Right lobe of liver (tissue), 6 donors: Measurements from ENCODE around the gene RIOK2. TPM values are rescaled to one million over a fixed set of nuclear protein-coding genes. Genes with fewer than 3 reads are reported as not detected.
A peak's percentile ranks its signal among the peaks of the same experiment; 100 is the strongest.
"Not testable (repeated sequence)": the region's sequence is repeated elsewhere in the genome, so short reads cannot be mapped to it uniquely, and the experiment has no call there.

ENCODE experiments used
- ATAC-seq, 4 donors: fragments of 200-7000 bp; cut with Tn5 transposase; one replicate each; pipeline ENCODE4 v1.9.1; 2020; ENCODE audit warnings: mild to moderate bottlenecking in 4 of 4, moderate library complexity in 4 of 4
- DNase-seq, 3 donors: peaks; one replicate each; pipeline ENCODE4 v3.0.0-alpha.2; 2020
- H3K27ac ChIP-seq, 3 donors: fragments of 200-600 bp; one replicate each; pipeline ENCODE4 v1.8.0; 2022
- H3K27me3 ChIP-seq, 2 donors: fragments of 200-600 bp; one replicate each; pipeline ENCODE4 v1.8.0; 2022
- H3K36me3 ChIP-seq, 4 donors: fragments of 200-600 bp; sonication (generic) in 1 of 4; one replicate each; pipeline versions ENCODE4 v1.5.1 to v1.8.0; 2017 to 2022; ENCODE audit warnings: control low read depth in 1 of 4
- H3K4me1 ChIP-seq, 4 donors: fragments of 200-600 bp; sonication (generic) in 1 of 4; one replicate each; pipeline versions ENCODE4 v1.5.1 to v1.8.0; 2017 to 2022; ENCODE audit warnings: control low read depth in 1 of 4
- H3K4me3 ChIP-seq, 3 donors: fragments of 200-600 bp; one replicate each; pipeline ENCODE4 v1.8.0; 2022
- H3K9me3 ChIP-seq, 4 donors: fragments of 200-600 bp; sonication (generic) in 1 of 4; one replicate each; pipeline versions ENCODE4 v1.5.1 to v1.8.0; 2017 to 2022; ENCODE audit warnings: control low read depth in 1 of 4
- CTCF ChIP-seq, 4 donors: fragments of 200-600 bp in 3 of 4; fragments of 450-650 bp in 1 of 4; IDR thresholded peaks; one replicate each; pipeline versions ENCODE4 v1.5.1 to v1.8.0; 2016 to 2022; ENCODE audit warnings: antibody characterized with exemption in 4 of 4, mild to moderate bottlenecking in 2 of 4
- POLR2A ChIP-seq: fragments of 450-650 bp; IDR thresholded peaks from one replicate; pipeline ENCODE4 v1.6.1; 2017; ENCODE audit warnings: antibody characterized with exemption, mild to moderate bottlenecking
- WGBS: methylation state at CpG from one replicate; pipeline ENCODE4 v1.1.6; 2018; ENCODE audit warnings: low coverage, low lambda C conversion rate; ENCODE audit not compliant: insufficient coverage; ENCODE audit errors: missing lambda C conversion rate; 5-methylcytosine and 5-hydroxymethylcytosine counted together
- intact Hi-C, 2 donors: fragments of 100-400 bp; cut with DNase I; formaldehyde crosslinking; loops; one replicate each; pipeline versions ENCODE4 v1.11.2 to v1.14.1; 2022
- total RNA-seq, 6 experiments: library from RNA; depleted of rRNA in 2 of 6; stranded (reverse); fragments of >200 nt in 2 of 6; fragmentation: NEBNext Ultra II Directional in 3 of 6; extraction: Animal tissue kit (Norgen Biotek cat#: 25700) in 3 of 6; gene quantifications; one replicate each; pipeline versions ENCODE4 v1.1.0 to v1.2.4, GENCODE V29; 2016 to 2023
- donor health status: DM: no; HTN: yes; CAD: no.
- donor health status: DM: no; HTN: no; CAD: no.
- donor health status: DM: no; HTN: no; CAD: no.
- donor health status: DM: no; HTN: yes; CAD: no.
- donor health status: DM: no; HTN: yes; CAD: no.

RIOK2 gene
- total RNA-seq, 6 experiments from 2014 or later: 7.0 to 17.6 (median 10.4) TPM

DNA sequence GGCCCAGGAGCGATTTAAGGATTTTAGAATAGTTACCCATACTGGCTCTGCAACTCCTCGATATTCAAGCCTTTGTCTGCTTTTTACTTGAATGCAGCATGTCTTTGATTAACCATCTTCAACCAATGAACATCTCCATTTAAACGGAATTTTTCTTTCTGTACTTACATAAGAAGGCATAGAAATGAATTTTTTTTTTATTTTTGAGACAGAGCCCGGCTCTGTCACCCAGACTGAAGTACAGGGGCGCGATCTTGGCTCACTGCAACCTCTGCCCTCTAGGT is 825 bp upstream of the RIOK2 start:
- Histone ChIP-seq H3K4me1 (peaks cover 0 to 15% (median 7%) of the 10 kb centered on the region in 4 donors), H3K4me3 (peak overlapping the region; percentile 71 to 83 (median 71)), H3K36me3 (peaks cover 0 to 2% (median 0%) of the 10 kb centered on the region in 4 donors), H3K27me3 (no peaks in the 10 kb centered on the region), H3K27ac (peak overlapping the region; percentile 84 to 96 (median 89)), H3K9me3 (no peaks in the 10 kb centered on the region)
- intact Hi-C loops: no loop called here
- 27% methylated on average over 6 of the region's 6 CpGs for WGBS
- ATAC-seq: no peak
- DNase-seq: no peak
- TF ChIP-seq POLR2A: no peak
- no peak for TF ChIP-seq CTCF (IDR thresholded peaks at IDR 0.05)

- Histone ChIP-seq H3K27me3 (no peaks in the 10 kb centered on the region), H3K4me1 (peaks cover 0 to 15% (median 7%) of the 10 kb centered on the region in 4 donors), H3K36me3 (peaks cover 0 to 10% (median 3%) of the 10 kb centered on the region in 4 donors), H3K9me3 (no peaks in the 10 kb centered on the region), H3K4me3 (peak overlapping the region; percentile 71 to 83 (median 71)), H3K27ac (peak overlapping the region; percentile 84 to 96 (median 89))
- under 1% methylated on average over 12 of the region's 12 CpGs for WGBS
- ATAC-seq: peak in 3 of 4 donors; percentile 0 to 15 (median 3)
- intact Hi-C loops: no loop called here
- TF ChIP-seq POLR2A: no peak
- DNase-seq: no peak
Measured at GRCh38 chr5:97182571-97183099, 412 bp downstream of the RIOK2 start.

GRCh38 chr5:97181856-97182545 is 1.0 kb downstream of the RIOK2 start:
- intact Hi-C loops: no loop called here
- Histone ChIP-seq H3K27me3 (no peaks in the 10 kb centered on the region), H3K4me1 (peaks cover 0 to 15% (median 7%) of the 10 kb centered on the region in 4 donors), H3K27ac (peak overlapping the region in 1 of 3 donors; percentile 96), H3K4me3 (peak overlapping the region; percentile 71 to 83 (median 71)), H3K9me3 (no peaks in the 10 kb centered on the region), H3K36me3 (peaks cover 0 to 16% (median 7%) of the 10 kb centered on the region in 4 donors)
- no peak for DNase-seq
- no peak for ATAC-seq
- WGBS: 68% methylated on average over 4 of the region's 4 CpGs
- TF ChIP-seq CTCF (IDR thresholded peaks at IDR 0.05): no peak
- TF ChIP-seq POLR2A: no peak

DNA sequence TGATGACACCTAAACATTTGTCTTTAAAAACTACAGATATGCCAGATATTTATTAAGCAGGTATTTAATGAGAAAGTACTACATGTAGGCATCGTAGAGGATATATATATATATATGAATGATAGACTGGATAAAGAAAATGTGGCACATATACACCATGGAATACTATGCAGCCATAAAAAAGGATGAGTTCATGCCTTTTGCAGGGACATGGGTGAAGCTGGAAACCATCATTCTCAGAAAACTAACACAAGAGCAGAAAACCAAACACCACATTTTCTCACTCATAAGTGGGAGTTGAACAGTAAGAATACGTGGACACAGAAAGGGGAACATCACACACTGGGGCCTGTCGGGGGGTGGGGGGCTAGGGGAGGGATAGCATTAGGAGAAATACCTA is 3.6 kb downstream of the RIOK2 start:
- peaks cover 0 to 42% (median 21%) of the 10 kb centered on the region in 4 donors for H3K36me3 ChIP-seq
- ATAC-seq, H3K27me3 ChIP-seq, intact Hi-C loops, DNase-seq, H3K9me3 ChIP-seq, H3K4me3 ChIP-seq, H3K4me1 ChIP-seq, H3K27ac ChIP-seq: not testable (repeated sequence)
- WGBS: 64% methylated on average over 3 of the region's 3 CpGs

DNA sequence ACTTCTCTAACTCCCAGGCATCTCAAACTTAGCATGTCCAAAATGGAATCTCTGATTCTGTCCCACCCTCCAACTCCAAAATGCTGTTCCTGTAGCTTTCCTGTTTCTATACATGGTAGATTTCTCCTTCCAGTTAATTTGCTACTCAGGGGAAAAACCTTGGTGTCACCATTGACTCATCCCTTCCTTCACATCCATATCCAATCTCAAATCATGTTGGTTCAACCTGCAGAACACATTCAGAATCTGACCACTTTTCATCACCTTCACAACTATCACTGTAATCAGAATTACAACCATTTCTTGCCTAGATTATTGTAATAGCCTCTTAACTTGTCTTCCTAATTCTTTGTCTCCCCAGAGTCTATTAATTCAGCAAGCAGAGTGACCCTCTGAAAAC is 10.8 kb downstream of the RIOK2 start:
- TF ChIP-seq POLR2A (no peak), CTCF (IDR thresholded peaks at IDR 0.05) (no peak)
- peaks cover 0 to 88% (median 39%) of the 10 kb centered on the region in 4 donors for H3K36me3 ChIP-seq
- H3K4me1 ChIP-seq: no peaks in the 10 kb centered on the region
- no peak for ATAC-seq
- no peaks in the 10 kb centered on the region for H3K27me3 ChIP-seq
- no peak overlapping the region for H3K4me3 ChIP-seq
- intact Hi-C loops: no loop called here
- no peak for DNase-seq
- no peaks in the 10 kb centered on the region for H3K9me3 ChIP-seq
- no peak overlapping the region for H3K27ac ChIP-seq
